GM18505 (cell line): ENCODE data around the gene OPRD1.

Experiments used
- ATAC-seq: cut with Tn5 transposase; IDR thresholded peaks from one replicate; pipeline ENCODE4 v1.9.1; 2021; ENCODE audit not compliant: unreplicated experiment
- POLR2A ChIP-seq: IDR thresholded peaks from 4 replicates; pipeline ENCODE4 v1.6.1; 2011; ENCODE audit warnings: borderline replicate concordance; ENCODE audit not compliant: insufficient read depth, insufficient read length; ENCODE audit errors: extremely low read depth

Gene OPRD1

DNA sequence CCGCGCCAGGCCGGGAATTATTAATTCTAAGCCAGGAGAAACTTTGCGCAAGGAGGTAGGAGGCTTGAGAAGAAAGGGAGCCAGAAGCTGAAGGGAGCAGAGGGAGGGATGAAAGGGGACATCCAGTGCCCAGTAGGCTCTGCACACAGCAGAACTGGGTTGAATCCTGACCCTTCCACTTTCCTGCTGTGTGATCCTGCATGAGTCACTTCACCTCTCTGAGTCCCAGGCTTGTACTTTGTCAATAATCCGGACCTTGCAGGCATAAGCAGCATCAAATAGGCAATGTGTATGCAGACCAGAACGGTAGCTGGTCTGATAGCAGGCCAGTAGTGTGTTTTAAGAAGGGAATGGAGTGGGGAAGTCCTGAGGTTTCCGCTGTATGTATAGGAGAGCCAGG, 76.9 kb downstream of the OPRD1 start:
- no peak for ATAC-seq
- TF ChIP-seq POLR2A = no peak

GRCh38 chr1:28889357-28889756, 77.4 kb downstream of the OPRD1 start:
- no peak for ATAC-seq
- no peak for TF ChIP-seq POLR2A

GRCh38 chr1:28890435-28890834, 78.5 kb downstream of the OPRD1 start:
- ATAC-seq = no peak

GRCh38 chr1:28890836-28891235, 78.9 kb downstream of the OPRD1 start:
- ATAC-seq = no peak
- no peak for TF ChIP-seq POLR2A

More at GRCh38 chr1:28890435-28890834, 78.5 kb downstream of the OPRD1 start:
- TF ChIP-seq POLR2A = no peak

- TF ChIP-seq POLR2A = no peak
- ATAC-seq = no peak
Observed at GRCh38 chr1:28891256-28891655, 79.3 kb downstream of the OPRD1 start.

GRCh38 chr1:28893403-28894102, 81.6 kb downstream of the OPRD1 start:
- no peak for ATAC-seq
- no peak for TF ChIP-seq POLR2A

DNA sequence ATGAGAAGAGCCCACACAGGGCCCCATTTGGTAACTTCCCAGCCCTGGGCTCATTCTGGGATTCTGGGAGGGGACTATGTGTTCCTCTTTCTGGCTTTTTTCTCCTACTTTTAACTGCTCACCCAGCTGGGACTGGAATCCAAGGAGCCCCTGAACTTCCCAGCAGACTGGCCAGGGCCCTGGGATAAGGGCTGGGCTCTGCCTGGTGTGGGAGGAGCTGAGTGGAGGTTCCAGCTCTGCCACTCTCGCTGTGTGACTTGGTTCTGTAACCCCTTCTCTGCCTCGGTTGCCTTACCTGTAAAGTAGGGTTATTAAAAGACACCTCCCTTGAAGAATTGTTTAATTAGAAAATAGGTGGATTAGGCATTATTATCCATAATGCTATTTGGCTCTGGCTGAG, 82.8 kb downstream of the OPRD1 start:
- no peak for TF ChIP-seq POLR2A
- ATAC-seq = no peak

GRCh38 chr1:28895896-28896608, 84.1 kb downstream of the OPRD1 start:
- no peak for ATAC-seq
- no peak for TF ChIP-seq POLR2A

GRCh38 chr1:28896609-28896986, 84.6 kb downstream of the OPRD1 start:
- TF ChIP-seq POLR2A = no peak
- ATAC-seq = no peak

- ATAC-seq = no peak
- TF ChIP-seq POLR2A = no peak
Observed at GRCh38 chr1:28897789-28898188, 85.8 kb downstream of the OPRD1 start.

DNA sequence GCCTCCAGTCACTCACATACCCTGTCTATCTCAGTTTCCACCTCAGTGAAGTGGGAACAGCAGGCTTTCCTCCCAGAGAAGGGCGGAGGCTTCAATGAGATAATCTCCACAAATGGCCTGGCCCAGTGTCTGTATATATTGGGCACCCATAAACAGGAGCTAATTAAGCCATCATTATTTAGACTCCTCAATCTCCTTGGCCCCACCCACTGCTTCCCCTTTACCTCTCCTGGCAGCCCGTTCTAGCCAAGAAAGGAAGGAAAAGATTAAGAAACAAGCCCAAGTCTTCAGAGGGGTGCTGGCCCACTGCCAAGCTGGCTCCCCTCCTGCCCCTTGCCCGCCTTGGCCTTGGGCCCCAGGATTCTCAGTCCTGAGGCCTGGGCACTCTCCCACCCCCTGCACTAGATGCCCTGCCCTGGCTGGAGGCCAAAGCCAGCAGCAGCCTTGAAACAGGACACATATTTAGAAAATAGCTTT, 86.5 kb downstream of the OPRD1 start:
- no peak for ATAC-seq
- TF ChIP-seq POLR2A = no peak

DNA sequence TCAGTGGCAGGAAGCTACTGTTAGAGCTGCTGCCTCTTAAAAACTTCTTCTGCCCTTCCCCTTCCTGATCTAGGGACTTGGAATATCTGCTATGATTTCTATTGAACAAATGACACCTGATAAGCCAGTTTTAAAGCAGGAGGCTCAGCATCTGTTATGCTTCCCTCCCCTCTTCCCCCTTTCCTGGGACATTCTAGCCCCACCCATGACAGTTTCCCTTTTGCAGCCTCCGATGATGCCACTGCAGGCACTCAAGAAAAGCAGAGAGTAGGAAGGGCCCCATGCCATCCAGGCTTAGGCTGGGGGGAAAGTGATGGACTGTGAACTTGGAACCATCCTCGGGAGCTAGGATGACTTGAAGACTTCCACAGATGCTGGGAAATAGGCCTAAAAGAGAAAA, 87.3 kb downstream of the OPRD1 start:
- ATAC-seq = no peak
- no peak for TF ChIP-seq POLR2A

GRCh38 chr1:28900562-28900961, 88.6 kb downstream of the OPRD1 start:
- ATAC-seq = no peak

GRCh38 chr1:28902738-28903137, 90.8 kb downstream of the OPRD1 start:
- TF ChIP-seq POLR2A = no peak

More at GRCh38 chr1:28900562-28900961, 88.6 kb downstream of the OPRD1 start:
- no peak for TF ChIP-seq POLR2A

More at GRCh38 chr1:28902738-28903137, 90.8 kb downstream of the OPRD1 start:
- no peak for ATAC-seq
